Daoy (cell line): ENCODE measurements around the gene ATF7IP2. TPM values are rescaled to one million over a fixed set of nuclear protein-coding genes. Genes with fewer than 3 reads are reported as not detected.
"Not testable (repeated sequence)": the region's sequence is repeated elsewhere in the genome, so short reads cannot be mapped to it uniquely, and the experiment has no call there.

Source experiments
- DNase-seq: peaks from one replicate; pipeline ENCODE4 v3.0.0-alpha.2; 2015; ENCODE audit warnings: low read depth
- total RNA-seq: library from RNA; depleted of rRNA; stranded (reverse); fragments of >200 nt; shearing (Covaris generic); gene quantifications from 2 replicates; pipeline ENCODE4 v1.2.3, GENCODE V29; 2014; rRNA removed

ATF7IP2 gene
- 14.7 and 22.6 TPM in 2 replicates for total RNA-seq

DNA sequence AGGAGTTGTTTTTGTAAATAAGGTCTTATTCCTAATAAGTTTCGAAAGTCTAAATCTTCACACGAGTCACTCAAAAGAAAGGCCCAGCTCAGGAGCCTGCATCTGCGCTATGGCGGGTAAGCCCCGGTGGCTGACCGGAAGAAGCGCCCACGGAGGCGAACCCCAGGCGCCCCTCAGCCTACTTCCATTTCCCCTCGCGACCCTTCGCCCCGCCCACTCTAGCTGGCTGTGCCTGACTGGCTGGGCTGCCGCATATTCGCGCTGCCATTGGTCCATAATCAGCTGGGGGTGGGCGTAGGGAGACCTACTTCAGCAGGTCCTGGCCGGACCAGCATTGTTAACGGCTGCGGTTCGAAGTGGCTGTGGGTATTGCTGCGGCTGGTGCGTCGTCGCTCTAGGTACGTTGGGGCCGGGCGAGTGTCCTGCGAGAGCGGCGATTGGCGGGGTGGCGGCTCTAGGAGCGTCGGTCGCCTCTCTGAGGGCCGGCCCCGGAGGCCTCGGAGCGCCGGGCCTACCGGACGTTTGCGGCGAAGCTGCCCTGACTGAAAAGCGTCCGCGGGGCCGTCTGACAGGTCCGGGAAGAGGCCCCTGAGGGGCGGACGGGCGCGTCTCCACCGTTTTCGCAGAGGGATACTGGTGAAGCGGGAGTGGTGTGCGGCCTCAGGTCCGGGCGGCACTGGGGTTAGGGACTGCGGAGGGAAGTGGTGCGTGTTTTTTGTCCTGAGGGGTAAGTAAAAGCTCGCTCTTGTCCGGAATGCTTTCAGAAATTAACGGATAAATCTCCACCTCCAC lies at the start of gene ATF7IP2:
Gene ATF7IP2, plus strand, starts transcription at position 337 of the 792 bp plus-strand sequence. CDS start 44,560 bp downstream, outside the sequence.
- DNase-seq, result peak; percentile 94

DNA sequence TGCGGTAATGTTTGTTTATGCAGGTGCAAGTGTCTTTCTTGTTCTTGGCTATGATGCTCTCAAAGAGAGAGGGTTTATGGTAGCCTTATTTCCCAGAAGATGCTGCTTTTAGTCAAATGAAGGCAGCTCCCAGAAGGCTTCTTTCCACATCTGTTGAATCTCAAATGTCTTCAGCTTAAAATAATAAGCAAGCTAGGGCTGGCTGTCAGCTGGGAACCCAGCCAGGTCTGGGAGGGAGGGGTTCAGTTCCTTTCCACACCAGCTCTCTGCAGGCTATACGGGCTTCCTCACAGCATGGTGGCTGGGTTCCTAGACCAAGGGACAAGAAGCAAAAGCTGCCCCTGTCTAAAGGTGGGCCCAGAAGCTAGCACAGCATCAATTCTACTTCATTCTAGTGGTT lies 47.4 kb upstream of the ATF7IP2 start:
- DNase-seq, result peak; percentile 56

DNA sequence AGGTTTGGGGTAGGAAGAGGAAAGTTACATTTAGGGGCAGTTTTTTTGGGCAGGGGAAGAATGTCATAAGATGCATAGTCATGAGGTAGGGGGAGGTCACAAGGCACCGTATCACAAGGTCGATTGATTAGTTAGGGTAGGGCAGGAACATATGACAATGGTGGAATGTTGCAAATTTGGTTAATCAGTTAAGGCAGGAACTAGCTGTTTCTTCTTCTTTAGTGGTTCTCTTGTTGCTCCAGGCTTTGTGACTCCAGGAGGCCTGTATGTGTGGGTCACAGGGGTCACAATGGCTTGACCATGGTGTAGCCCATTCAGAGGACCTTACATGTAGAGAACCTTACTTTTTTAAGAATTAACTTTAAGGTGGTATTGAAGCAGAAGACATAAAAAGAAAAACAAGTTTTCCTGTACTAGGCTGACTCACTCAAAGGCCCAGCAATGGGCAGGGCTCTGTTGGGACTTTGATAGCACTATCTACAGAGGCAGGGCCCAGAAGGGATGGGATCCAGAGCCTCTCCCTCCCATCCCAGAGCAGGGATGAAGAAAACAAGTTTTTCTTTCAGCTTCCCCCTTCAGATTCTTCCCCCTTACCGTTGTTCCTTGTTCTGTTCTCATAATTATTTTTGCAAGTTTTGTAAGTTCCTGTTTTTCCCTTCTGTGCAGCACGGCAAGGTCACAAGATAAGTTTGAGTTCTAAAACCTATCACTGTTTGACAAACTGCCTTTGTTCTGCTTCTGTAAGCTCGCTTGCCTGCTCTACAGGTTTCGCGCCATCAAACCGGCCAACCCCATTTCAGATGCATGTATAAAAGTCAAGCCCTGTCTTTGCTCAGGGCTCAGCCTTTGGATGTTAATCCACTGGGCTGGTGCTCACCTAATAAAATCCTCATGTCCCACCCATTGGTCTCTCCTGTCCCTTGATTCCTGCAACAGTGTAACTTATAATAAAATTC lies 45.8 kb upstream of the ATF7IP2 start:
- no peak for DNase-seq

DNA sequence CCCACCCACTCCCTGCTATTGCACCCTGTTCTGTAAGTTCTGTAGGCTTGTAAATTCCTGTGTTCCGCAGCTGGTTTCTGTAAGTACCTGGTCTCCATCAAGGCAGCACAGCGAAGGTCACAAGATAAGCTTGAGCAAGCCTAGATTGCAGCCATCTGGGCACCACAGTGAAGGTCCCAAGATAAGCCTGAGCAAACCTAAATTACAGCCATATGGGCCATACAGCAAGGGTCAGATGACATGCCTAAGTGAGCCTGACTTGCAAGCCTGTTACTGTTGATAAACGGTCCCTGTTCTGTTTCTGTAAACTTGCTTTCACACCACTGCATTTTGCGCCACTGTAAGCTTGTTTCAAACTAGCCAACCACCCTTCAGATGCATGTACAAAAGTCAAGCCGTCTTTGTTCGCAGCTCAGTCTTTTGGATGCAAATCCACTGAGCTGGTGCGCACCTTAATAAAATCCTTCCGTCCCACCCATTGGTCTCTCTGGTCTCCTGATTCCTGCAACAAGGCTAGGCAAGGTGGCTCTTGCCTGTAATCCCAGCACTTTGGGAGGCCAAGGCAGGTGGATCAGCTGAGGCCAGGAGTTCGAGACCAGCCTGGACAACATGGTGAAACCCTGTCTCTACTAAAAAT lies 42.6 kb upstream of the ATF7IP2 start:
- DNase-seq, result no peak

DNA sequence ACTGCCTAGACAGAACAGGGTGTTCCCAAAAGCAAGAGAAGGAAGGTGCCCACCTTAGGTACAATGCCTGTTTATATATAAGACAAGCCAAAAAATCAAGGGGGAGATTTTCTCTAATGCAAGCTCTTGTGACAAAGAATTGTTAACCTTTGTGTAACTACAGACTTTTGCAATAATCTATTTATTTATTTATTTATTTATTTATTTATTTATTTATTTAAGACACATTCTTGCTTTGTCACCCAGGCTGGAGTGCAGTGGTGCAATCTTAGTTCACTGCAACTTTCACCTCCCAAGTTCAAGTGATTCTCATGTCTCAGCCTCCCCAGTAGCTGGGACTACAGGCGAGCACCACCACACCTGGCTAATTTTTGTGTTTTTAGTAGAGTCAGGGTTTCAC lies 41.2 kb upstream of the ATF7IP2 start:
- DNase-seq, result not testable (repeated sequence)

GRCh38 chr16:10345629-10346028 lies 40.2 kb upstream of the ATF7IP2 start:
- DNase-seq, result no peak

- no peak for DNase-seq
Measured at GRCh38 chr16:10349851-10350250, 36.0 kb upstream of the ATF7IP2 start.

GRCh38 chr16:10352262-10352661 lies 33.6 kb upstream of the ATF7IP2 start:
- DNase-seq, result no peak

DNA sequence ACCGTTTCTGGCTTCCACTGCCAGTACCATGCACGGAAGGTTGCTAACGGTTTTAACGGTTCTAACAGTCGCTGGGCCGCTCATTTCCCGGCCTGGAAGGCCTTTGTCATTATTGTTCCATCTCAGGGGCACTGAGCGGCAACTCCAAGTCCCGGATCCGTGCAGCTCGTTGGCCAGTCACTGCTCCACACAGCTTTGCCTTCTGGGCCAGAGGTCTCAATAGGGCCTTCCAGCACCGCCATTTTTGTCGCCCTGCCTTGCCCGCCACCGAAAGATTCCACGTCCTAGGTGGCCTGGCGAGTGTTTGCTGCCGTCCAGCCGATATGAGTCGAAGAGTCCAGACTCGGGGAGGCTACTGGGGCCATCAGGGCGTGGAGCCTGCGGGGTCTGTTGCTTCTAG lies 30.3 kb upstream of the ATF7IP2 start:
- no peak for DNase-seq

DNA sequence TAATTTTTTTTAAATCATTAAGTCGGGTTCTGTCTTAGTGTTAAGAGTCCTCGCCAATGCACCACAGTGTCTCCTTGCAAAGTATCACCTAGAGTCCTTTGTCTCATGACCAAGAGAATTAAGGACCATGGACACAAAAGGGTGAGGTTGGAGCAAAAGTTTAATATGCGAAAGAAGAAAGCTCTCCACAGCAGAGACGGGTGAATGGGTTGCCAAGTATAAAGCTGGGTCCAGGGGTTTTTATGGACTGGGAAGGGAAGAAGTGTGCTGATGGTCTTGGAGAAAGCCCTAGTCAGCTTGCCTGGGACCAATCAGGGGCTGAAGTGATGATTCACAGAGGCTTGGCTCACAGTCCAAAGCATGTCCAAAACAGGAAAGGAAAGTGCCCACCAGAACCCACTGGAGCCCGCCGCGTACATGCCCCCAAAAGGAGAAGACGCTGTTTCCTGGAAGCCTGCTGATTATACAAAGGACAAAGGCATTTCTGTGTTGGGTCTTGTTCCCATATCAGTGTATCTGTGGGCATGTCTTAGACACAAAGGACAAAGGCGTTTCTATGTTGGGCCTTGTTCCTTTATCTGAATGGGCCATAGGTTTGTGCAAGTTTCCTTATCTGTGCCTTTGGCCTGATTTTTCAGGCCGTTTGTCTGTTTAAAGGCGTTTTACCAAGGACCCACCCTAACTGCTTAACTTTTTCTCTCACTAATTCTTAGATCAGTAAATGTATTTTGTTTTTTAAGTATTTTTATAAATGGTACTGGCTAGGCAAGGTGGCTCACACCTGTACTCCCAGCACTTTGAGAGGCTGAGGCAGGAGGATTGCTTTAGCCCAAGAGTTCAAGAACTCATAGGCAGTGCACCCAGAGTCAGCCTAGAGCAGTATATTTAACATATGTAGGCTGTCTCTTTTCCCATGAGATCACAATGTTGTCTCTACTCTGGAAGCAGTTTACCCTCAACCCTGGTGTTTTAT lies 28.7 kb upstream of the ATF7IP2 start:
- no peak for DNase-seq

- DNase-seq, result not testable (repeated sequence)
Measured at GRCh38 chr16:10361747-10362076, 24.1 kb upstream of the ATF7IP2 start.

DNA sequence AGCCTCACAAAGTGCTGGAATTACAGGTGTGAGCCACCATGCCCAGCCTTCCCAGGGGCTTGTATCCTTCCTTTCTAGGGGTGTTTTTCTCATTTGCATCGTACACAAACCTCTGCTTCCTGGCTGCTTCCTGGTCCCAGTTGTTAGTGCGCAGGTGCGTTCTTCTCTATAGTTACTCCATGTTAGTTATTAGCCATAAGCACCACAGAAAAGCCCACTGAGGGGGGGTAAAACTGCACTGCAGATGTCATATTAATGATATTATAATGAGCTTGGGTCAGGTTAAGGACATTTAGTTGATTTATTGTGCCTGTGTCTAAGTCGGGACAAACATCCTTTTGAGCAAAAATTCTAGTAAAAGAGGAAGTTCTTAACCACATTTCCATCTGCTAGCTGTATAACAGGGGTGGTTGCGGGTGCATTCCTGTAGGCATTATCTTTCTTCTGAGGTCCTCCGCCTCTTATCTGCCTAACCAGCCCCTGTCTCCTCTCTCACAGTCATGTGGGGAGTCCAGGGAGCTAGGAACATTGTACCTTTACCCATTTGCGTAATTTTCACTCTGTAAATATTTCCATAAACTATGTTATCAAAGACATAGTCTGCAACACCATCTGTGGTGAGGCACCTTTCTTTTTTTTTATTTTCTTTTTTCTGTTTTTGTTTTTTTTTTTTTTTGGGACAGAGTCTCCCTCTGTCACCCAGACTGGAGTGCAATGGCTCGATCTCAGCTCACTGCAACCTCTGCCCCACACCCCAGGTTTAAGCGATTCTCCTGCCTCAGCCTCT lies 23.6 kb upstream of the ATF7IP2 start:
- no peak for DNase-seq

DNA sequence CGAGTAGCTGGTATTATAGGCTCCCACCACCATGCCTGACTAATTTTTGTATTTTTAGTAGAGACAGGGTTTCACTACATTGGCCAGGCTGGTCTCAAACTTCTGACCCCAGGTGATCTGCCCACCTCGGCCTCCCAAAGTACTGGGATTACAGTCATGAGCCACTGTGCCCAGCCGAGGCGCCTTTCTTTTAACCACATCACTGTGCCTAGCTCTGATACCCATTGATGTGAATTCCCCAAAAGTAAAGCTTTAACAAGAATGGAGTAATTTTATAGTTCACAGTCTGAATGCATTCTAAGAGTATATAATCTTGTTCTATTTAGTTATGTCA lies 23.0 kb upstream of the ATF7IP2 start:
- not testable (repeated sequence) for DNase-seq

DNA sequence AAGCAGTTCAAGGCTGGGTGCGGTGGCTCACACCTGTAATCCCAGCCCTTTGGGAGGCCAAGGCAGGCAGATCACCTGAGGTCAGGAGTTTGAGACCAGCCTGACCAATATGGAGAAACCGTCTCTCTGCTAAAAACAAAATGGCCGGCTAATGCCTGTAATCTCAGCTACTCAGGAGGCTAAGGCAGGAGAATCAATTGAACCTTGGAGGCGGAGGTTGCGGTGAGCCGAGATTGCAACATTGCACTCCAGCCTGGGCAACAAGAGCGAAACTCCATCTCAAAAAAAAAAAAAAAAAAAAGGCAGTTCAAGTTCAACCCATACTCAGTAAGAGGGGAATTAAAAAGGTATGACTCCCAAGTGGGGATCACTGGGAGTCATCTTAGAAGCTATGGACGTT lies 19.2 kb upstream of the ATF7IP2 start:
- DNase-seq, result not testable (repeated sequence)

- DNase-seq, result no peak
Measured at GRCh38 chr16:10367616-10368188, 18.2 kb upstream of the ATF7IP2 start.

GRCh38 chr16:10368969-10369551 lies 16.8 kb upstream of the ATF7IP2 start:
- DNase-seq, result no peak

- no peak for DNase-seq
Measured at GRCh38 chr16:10370096-10370726, 15.7 kb upstream of the ATF7IP2 start.

GRCh38 chr16:10371592-10371991 lies 14.3 kb upstream of the ATF7IP2 start:
- DNase-seq, result no peak

GRCh38 chr16:10373556-10373955 lies 12.3 kb upstream of the ATF7IP2 start:
- DNase-seq, result no peak
